Measurements from ENCODE around the gene GNA12.

GNA12 gene, protein sequence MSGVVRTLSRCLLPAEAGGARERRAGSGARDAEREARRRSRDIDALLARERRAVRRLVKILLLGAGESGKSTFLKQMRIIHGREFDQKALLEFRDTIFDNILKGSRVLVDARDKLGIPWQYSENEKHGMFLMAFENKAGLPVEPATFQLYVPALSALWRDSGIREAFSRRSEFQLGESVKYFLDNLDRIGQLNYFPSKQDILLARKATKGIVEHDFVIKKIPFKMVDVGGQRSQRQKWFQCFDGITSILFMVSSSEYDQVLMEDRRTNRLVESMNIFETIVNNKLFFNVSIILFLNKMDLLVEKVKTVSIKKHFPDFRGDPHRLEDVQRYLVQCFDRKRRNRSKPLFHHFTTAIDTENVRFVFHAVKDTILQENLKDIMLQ

DNA sequence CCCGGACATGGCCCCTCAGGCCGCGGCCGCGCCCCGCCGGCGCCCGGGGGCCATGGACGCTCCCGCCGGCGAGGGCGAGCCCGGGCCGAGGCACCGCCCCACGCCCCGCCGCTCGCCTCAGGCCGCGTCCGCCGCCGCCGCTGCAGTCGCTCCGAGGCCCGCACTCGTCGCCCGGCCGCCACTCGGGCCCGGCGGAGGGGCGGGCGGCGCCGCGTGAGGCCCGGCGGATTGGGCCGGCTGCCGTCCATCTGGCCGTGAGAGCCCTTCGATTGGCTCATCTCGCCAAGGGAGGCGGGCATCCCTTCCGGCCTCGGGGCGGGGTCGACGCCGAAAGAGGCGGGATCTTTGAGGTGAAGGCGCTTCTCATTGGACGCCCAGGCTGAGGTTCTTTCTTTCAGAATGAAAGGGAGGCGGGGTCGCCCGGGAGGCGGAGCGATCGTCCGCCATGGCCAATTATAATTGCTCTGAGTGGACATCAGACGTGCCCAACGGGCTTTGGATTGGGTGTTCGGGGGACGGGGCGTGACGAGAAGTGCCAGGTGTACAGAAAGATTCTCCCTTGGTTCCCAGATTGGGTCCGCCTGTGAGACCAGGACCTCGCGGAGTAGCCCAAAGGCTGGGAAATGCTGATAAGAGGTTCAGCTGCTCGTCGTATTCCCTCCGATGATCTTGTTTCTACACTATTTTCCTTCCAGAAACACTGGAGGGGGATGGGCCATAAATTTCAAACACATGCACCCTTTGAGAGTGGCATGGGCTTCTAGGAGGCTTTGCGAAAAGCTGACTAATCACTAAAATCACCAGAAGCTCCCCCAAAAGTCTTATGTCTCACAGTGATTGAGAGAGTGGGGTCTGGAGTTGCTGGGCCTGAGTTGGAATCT lies at the start of gene GNA12:
TSS of gene GNA12 (minus strand) at position 156 of the 881 bp plus-strand sequence. CDS start at position 9, 147 bp downstream.
- DNase-seq, result peak; percentile 100

DNA sequence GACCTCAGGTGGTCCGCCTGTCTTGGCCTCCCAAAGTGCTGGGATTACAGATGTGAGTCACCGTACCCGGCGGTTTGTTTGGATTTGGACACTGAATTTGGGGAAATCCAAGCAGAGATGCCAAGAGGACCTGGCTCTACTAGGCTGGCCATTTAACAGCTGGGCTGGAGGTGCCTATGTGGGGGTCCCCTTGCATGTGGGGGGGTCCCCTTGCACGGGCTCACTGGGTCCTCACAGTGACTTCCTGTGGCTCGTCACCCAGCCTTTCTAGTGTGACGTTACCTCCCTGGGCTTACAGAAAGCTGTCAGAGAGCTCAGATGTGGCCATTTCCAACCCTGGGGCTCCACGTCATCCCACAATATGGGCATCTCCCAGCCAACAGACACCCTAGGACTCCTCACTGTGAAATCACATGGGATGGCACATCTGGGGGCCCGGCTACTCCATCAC lies 49.3 kb upstream of the GNA12 start:
- DNase-seq, result no peak

DNA sequence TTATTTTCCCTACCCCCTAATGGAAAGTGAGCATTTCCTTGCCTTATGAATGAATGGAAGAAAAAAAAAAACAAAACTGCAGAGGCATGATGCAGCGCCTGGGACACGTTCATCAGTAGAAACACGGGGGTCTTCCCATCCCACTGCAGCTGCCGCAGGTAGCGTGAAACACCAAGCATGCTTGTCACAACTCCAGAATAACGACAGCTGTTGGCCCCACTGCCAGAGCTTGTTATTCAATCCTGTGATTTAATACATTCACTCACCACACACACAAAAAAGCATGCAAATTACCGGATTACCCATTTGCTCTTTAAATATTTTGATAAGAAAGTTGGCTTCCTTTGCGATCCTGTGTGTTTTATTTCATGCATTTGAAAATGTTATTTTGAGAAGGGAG lies 48.4 kb upstream of the GNA12 start:
- peak; percentile 61 for DNase-seq

DNA sequence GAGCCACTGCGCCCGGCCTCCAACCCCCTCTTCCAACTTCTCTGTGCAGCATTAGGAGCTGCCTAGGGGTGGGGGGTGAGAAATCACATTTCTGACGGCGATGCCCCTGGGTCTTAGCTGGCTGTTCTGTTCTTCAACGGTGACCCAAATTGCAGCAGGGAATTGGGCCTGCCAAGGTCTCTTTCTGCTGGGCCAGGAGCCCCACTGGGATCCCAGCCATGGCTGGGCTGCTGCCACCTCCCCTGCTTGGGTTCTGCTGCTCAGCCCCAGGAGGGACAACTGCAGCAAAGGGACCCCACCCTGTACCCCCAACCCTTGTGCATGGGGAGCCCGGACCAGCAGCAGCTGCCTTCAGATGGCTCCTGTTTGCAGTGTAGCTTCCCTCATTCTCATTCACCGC lies 43.7 kb upstream of the GNA12 start:
- no peak for DNase-seq

DNA sequence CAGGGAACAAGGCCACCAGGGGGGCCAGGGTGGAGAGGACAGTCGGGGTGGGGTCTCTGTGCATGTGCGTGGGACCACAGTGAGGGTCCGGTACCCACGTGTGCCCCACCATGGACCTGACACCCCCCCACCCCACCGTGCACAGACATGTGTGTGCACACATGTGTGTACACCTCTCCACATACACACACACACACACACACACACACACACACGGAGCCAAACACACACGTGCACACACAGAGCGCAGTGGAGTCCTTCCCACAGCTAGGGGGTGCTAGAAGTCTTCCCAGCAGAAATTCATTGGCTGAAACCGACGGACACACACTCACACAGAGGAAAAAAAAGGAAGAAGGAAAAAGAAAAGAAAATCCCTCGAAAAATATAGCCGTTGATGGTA lies 42.8 kb upstream of the GNA12 start:
- DNase-seq, result peak; percentile 67

DNA sequence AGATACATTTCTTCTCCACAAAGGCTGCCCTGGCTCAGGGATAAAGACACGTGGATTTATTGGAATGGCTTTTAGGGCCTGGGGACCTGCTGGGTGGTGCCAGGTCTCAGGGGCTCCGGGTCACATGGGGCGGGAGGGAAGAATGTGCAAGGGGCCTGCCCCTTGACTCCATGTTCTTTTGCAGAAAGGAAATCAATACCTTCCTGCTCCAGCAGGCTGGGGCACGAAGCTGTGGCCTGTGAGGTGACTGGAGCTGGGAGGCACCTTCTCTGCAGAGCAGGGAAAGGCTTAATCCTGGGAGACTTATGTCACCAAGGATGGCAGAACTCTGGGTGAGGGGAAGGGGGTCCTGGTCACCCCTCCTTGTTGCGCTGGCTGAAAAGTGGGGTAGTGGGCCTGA lies 42.3 kb upstream of the GNA12 start:
- no peak for DNase-seq

DNA sequence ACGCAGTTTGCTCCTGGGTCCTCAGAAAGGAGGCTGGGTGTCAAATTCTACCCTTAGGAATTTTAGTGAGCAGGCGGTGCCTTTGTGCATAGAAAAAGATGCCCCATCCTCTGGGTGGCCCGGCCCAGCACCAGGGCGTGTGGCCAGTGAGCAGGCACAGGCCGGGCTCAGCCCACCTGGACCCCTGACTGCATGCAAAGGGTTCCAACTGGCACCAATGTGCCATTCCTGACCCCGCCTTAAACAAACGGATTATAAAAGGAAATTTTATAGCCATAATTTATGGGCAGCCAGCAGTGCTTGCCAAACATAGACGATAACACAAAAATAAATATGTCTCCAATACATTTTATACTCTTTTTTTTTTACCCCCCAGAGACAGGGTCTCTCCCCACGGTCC lies 40.1 kb upstream of the GNA12 start:
- DNase-seq, result no peak

DNA sequence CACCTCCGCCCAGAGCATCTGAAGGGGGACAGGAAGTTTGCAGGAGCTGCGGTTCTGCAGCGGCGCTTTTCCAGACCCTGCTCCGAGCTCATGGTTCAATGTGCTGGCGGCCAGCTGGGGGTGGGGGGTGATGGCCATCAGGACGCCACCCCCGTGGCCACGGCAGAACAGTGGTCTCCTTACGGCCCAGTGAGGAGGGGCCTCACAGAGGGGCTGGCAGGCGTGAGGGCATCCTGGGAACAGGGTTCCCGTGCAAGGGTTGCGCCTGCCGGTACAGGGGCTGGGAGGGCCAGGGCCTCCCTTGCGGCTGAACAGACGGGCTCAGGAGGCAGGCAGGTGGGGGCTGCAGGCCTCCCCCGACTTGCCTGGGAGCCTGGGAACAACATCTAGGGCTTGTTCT lies 39.0 kb upstream of the GNA12 start:
- no peak for DNase-seq

DNA sequence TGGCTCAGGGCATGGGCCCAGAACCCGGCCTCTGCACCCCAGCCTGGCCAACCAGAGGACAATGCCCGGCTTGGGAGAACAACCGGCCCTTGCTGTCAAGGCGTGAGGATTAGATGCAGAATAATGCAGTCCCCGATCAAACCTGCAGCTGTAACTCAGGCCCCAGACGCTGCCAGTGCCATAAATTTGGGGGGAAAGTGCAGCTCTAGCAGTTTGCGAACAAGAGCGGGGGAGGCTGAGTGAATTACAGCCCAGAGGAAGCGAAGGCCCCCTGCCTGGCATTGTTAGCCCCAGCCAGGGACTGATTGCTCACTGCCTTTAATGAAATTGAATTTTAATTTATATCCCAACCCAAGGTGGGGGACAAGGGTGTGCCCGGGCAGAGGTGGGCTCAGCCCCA lies 38.0 kb upstream of the GNA12 start:
- no peak for DNase-seq

DNA sequence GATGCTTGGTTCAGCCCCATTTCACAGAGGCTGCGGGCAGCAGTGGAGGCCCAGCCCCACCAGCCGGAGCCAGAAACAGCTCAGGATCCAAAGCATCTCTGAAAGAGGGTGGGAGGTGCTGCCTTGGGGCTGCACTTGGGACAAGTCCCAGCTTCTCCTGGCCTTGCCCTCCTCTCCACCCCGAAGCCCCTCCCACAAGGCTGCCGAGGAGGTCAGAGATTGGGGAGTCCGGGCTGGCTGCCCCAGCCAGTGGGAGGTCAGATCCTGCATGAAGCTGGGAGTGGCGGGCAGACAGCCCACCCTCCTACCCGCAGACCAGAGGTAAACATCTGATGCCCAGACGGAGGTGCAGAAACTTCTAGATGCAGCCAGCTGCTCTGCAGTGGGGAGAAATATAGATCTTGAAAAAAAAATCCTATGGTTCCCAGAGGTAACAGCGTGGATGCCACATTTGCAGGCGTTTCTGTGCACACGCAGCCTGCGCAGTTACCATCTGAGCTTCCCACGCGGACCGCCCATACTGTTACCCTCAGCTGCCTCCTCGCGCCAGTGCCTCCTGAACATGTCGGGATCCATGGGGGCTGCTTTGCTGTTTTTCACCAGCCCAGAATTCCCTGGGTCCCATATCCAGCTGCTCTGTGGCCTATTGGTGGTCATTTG lies 36.9 kb upstream of the GNA12 start:
- DNase-seq, result no peak

DNA sequence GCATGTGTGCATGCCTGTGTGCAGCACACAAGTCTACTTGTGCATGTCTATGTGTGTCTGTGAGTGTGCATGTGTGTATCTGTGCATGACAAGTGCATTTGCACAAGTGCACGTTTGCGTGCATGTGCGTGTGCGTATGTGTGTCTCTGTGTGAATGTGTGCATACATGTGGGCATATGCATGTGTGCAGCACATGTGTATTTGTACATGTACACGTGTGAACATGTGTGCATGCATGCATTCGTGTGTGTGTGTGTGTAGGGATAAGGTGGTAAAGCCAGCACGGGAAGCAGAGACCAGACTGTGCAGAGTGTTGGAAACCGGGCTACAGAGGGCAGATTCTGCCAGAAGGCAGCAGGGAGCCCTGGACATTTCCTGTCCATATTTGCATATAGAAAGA lies 35.9 kb upstream of the GNA12 start:
- DNase-seq, result no peak

DNA sequence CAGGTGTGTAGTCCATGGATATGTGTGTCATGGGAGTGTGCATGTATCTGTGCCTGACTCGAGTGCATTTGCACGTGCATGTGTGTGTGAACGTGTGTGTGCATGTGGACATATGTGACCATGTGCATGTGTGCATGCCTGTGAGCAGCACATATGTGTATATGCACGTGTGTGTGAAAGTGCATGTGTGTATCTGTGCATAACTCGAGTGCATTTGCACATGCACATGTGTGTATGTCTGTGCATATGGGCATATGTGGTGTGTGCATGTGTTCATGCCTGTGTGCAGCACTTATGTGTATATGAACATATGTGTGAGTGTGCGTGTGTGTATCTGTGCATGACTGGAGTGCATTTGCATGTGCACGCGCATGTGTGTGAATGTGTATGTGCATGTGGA lies 35.2 kb upstream of the GNA12 start:
- no peak for DNase-seq

DNA sequence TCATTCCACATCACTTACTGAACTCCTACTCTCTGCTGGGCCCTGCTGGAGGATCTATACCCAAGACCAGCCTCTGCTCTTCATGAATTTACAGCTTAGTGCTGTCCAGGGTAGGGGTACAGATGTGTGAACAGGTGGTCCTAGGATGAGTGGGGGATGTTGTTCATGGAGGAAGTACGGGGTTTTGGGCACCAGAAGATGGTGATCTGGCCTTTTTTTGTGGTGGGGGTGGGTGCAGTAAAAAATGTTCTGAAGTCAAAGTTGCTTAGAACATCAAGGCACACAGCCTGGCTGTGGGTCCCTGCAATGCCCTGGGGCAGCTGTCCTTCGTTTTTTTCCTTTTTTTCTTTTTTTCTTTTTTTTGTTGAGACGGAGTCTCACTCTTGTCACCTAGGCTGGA lies 34.2 kb upstream of the GNA12 start:
- no peak for DNase-seq

DNA sequence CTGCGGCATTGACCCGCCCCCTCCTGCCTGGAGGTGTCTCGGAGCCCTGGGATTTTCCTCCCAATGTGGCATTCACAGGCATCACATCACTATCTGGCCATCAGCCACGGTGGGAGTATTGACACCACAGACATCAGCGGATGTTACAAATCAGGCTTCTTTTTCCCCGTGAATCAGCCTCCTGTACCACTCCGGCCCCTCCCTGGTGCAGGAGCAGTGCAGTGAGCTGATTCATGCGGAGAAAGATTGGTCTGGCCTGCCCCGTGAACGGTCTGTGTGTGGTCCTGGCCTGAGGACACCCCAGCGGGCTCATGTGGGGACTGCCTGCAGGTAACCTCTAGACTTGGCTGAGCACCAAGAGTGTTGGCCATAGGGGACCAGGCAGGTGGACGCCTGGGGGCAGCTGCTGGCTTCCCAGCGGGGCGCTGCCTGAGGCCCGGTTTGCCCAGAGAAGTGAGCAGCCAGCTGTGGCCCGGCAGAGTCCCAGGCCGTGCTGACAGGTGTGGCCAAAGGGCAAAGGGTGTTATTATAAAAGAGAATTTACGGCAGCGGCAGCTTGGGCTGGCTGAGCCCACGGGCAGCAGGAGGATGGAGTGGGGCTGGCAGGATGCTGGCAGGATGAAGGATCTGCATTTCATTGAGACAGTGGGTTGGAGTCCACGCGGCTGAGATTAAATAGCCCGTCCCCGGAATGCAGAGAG lies 32.1 kb upstream of the GNA12 start:
- DNase-seq, result peak; percentile 41

DNA sequence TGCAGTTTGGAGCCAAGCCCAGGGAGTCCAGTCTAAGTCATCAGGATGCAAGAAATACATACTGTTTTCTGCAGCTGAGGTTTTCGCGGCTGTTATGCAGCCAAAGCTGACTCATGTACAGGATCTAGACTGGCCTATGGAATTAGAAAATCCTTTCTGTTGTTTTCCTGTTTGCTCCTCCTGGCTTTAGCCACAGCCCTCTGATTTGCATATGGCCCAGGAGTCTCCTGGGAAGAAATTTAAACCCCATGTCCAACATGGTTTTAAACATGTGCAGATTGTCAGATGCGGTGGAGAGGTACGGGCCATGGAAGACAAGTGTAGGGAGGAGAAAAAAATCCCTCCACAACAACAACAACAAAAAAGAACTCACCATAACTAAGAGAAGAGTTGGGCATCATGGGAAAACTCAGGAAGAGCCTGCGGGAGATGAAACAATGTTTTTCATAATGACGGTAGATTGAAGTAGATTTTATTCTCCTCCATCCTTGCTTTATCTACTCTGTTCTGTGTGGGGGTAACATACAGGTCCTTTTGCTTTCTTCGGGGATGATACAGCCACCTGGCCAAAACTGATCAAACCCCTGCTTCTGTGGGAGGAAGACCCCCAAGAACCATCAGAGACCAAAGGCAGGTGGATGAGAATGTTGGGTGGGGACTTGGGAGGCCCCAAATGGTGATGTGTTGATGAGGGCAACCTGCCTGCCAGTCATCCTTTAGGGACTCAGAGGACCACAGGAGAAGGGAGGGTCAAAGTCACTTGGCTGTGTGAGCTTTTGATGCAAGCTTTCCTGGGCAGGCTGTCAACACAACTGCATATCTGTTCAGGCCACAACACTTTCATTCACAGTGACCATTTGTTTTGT lies 29.8 kb upstream of the GNA12 start:
- no peak for DNase-seq

DNA sequence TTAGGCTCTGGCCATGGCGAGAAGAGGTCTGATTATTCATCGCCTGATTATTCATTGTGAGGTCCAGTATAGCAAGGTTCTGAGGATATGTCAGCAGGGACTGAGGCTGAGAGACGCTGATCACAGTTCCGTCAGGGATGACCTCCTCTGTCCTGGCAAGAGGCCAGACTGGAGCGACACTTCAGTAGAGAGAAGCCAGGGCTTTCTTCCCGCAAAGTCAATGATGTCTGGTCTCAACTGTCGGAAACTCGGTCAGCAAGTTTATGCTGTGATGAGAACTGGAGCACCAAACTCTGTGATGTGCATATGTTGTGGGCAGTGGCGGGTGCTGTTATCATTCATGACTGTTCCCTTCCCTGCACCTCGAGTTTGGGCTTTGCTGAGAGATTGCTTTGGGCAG lies 29.0 kb upstream of the GNA12 start:
- no peak for DNase-seq

DNA sequence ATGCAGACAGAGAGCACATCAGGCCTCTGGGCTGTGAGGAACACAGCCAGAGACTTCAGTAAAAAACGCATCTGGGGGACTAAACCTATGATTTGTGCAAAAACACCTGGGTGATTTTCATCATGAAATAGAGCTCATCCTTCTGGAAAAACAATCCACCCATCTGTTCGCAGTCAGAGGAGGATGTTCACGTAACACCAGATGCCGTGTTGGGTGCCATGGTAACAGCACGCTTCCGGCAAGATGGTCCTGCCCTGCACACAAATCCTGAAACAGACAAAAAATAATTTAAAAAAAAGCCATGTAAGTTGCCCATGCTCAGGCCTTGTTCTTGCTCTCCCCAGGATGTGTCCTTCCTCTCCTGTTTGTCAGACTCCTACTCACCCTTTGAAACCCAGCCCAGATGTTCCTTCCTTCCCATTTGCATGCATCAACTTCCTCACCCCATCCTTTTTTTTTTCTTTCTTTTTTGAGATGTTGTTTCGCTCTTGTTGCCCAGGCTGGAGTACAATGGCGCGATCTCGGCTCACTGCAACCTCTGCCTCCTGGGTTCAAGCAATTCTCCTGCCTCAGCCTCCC lies 28.3 kb upstream of the GNA12 start:
- DNase-seq, result no peak

DNA sequence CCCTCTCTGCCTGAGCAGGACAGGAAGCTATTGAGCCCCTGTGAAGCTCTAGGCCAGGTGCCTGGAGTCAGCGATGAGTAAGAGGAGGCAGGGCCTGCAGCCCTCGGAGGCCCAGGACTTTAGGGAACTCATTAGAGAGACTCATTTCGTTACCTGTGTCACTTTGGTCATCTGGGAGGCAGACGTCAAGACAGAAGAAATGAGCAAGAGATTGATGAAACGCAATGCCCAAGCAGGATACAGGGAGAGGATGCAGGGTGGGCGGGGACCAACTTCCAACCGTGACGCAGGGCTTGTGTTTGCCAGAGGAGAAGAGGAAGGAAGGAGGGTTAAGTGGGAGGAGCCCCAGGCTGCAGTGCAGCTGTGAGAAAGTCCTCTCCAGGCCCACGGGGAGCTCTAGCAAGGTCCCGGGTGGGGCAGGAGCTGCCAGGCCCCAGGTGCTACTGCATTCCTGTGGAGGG lies 26.4 kb upstream of the GNA12 start:
- no peak for DNase-seq

DNA sequence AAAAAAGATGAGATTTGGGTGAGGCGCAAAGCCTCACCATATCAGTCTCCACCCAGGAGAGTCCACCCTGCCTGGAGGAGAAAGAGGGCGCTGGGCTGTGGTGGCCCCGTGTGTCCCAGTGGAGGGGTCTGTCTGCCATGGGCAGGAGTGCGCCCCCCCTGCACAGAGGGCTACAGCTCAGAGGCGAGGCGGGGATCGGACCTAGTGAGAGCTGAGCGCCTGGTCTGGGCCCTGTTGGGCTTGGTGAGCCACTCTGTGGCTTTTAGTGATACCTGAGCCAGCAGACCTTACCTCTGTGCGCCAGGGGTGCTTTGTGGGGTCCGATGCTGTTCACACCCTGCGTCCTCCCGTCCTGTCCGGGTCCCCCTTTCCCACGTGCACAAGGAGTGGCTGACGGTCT lies 25.9 kb upstream of the GNA12 start:
- DNase-seq, result no peak

DNA sequence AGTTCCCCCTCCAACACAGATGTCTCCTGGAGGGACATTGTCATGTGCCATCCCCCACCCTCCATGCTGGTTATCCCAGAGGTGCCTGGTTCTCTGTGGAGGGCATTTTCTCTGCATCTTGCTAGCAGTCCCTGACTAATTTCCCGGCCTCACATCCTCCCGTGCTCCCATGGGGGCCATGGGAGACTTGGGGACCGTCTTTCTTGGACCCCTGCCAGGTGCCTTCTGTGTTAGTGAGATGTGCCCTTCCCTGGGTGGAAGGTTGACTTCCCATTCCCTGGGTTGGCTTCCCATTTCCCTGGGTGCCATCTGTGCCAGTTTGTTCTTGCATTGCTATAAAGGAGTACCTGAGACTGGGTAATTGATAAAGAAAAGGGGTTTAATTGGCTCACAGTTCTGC lies 22.5 kb upstream of the GNA12 start:
- no peak for DNase-seq

DNA sequence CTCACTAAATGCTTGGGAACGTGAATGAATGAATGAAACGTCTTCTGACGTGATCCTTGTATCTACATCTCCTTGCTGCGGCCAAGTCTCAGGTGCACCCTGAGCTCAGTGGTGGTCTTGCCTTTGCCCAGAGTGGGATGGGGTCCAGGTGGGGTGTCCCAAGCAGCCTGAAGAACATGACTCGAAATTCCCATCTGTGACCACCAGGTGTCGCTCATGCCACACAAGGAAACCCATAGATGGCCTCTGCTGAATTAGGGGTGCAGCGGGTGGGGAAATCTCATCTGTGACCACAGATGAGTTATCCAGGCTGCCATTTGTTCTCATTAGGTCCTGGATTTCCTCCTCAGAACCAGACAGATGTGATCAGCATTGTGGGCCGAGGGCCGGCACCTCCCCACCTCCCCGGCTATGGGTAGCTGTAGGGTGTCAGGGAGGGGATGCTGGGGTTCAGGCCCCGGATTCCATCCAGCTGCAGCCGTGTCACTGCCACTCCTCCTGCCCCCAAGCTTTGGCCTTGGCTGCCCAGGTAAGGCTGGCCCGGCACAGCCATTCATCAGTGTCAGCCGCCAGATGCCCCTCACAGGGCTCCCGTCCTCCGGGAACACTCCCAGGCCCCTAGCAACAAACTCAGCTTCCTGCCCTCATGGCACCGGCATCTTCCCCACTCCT lies 21.0 kb upstream of the GNA12 start:
- DNase-seq, result peak; percentile 53

Measured in NCI-H1092 (cell line).